ENCODE results near the gene TCF7L2. TPM values are rescaled to one million over a fixed set of nuclear protein-coding genes. Genes with fewer than 3 reads are reported as not detected.

Gene TCF7L2
- polyA plus RNA-seq, 3 donors, result 47.8 to 51.4 (median 49.2) TPM

- no peak for DNase-seq
Observed at GRCh38 chr10:113175756-113176651, 226.0 kb downstream of the TCF7L2 start.

- no peak for DNase-seq
Observed at GRCh38 chr10:113176652-113177155, 226.7 kb downstream of the TCF7L2 start.

DNA sequence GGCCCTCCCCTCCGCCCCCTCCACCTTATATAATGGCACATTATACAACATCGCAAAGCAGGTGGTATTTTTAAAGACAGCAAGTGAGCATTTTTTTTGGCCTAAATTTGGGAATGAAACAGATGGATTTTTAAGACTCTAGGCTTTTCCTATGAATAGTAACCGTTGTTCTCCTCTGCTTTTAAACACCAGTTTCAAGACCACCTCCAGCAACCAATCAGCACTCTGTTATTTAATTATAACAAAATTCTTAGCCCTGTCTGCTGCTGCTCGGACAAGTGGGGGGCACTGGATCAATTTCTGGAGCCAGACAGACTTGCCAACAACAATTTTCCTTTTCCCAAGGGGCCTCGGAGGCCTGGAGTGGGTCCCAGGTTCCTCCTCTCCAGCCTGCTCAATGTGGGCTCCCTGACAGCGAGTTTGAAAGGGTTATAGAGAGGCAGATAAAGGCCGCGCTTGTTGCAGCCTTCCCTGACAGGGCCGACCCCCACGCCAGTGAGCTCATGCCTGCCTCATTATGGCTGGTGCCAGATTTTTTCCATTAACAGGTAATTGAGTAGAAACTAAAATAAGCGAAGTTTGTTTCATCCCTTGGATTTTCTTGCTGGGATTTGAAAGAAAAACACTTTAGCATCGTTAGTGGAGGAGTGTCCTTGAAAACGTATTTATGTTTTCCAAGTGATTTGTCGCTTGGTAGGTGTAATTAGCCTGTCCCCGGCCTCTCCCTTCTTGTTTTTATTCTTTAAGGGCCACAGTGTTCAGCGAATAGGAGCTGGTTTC is 227.3 kb downstream of the TCF7L2 start:
- no peak for DNase-seq

- no peak for DNase-seq
Observed at GRCh38 chr10:113177936-113178335, 227.9 kb downstream of the TCF7L2 start.

GRCh38 chr10:113178771-113179170 is 228.7 kb downstream of the TCF7L2 start:
- DNase-seq, result no peak

DNA sequence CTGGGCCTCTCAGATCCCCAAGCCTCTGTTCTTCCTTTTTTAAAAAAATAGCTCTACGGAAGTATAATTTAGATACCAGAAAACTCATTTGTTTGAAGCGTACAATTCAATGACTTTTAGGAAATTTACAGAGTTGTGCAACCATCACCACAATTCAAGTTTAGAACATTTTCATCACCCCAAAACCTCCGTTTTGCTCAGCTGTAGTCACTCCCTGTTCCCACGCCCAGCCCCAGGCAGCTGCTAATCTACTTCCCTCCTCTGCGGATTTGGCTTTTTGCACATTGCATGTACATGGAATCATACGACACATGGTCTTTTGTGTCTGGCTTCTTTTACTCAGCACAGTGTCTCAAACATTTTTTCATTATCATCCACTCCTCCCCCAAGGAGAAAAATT is 229.2 kb downstream of the TCF7L2 start:
- no peak for DNase-seq

- DNase-seq, result no peak
Observed at GRCh38 chr10:113179966-113180365, 229.9 kb downstream of the TCF7L2 start.

DNA sequence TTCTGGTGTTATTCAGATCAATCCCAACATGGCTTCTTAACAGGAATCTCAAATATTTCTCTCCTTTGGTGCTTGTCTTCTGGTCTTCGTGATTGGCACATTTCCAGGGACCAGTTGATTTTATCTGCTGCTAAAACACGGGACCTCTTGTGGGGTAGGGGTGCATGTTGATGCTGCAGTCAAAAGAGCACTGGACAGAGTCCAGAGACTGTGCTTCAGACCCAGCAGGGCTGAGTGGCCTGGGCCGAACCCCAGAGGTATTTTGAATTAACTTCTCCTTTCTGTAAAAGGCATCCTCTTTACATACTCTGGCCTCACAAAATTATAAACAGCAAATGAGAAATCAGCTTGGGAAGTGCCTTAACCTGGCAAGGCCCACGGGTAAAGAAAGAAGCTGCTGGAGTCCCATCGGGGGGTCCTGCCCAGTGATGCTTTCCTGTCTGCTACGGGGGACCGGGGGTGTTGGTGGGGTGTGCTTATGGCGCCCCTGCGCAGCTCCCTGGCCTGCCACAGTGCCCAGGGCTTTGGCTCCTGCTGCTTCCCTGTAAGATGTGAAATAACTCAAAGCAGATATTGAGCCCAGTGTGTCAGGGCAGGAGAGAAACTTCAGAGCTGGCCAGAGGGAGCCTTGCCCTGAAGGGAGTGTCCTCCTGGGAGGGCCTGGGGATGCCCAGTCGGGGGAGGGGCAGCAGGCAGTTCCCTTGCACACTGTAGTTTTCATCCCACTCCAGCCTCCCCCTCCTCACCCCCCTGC is 230.5 kb downstream of the TCF7L2 start:
- no peak for DNase-seq

- no peak for DNase-seq
Observed at GRCh38 chr10:113182154-113182553, 232.1 kb downstream of the TCF7L2 start.

DNA sequence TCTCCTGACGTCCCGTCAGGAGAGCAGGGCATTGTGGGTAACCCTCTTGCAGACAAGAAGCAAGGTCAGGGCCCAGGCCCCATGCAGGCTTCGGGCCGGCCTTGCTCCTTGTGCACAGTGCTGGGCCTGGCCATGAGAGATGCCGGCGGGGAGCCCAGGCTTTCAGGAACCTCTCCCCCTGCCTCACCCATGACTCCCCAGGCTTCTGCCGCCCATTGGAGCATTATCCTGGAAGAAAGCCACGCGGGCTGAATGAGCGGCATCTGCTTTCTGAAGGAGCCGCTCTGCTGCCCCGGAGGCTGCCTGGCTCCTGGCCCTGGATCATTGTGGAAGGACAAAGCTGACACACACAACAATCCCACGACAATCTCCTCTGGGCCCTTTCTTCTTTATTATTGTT is 233.5 kb downstream of the TCF7L2 start:
- no peak for DNase-seq

DNA sequence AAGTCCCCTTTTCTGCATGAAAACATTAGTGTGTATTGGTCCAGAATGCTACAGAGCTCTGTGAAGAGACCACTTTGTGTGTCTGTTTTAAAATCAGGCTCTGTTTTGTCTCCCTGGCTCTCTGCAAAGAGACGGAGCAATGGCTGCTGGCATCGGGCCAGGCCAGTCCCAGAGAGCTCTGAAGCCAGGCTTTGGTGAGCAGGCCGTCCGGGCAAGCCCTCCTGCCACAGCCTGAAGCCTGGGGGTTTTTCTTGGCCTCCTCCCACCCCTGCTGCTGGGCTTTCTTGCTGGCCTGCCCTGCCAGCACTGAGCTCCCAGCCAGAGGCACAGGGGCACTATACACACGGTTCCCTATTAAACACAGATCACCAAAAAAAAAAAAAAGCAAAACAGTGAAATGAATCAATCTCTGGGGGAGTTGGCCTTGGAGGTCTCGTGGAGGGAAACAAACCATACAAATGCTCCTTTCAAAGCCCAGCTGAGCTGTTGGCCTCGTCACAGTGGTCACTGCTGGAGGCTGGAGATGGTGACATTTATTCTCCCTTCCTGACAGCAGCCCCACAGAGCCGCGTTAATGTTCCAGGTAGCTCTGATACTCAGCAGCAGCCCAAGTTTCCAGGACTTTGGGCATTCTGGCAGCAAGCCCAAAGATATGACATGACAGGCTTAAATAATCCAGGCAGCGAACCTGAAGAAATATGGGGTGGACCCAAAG is 237.2 kb downstream of the TCF7L2 start:
- no peak for DNase-seq

- DNase-seq, result no peak
Observed at GRCh38 chr10:113199459-113199858, 249.4 kb downstream of the TCF7L2 start.

- no peak for DNase-seq
Observed at GRCh38 chr10:113202011-113202410, 252.0 kb downstream of the TCF7L2 start.

DNA sequence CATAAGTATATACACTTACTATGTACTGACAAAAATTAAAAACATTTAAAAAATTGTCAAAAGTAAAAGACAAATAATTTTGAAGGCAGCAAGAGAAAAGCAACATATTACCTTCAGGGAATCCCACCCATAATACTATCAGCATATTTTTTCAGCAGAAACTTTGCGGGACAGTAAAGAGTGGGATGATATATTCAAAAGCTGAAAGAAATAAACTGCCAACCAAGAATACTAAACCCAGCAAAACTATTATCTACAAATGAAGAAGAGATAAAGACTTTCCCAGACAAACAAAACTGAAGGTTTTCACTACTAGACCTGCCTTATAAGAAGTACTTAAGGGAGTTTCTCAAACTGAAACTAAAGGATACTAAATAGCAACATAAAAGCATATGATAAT is 257.9 kb downstream of the TCF7L2 start:
- no peak for DNase-seq

- no peak for DNase-seq
Observed at GRCh38 chr10:113213035-113213434, 263.0 kb downstream of the TCF7L2 start.

DNA sequence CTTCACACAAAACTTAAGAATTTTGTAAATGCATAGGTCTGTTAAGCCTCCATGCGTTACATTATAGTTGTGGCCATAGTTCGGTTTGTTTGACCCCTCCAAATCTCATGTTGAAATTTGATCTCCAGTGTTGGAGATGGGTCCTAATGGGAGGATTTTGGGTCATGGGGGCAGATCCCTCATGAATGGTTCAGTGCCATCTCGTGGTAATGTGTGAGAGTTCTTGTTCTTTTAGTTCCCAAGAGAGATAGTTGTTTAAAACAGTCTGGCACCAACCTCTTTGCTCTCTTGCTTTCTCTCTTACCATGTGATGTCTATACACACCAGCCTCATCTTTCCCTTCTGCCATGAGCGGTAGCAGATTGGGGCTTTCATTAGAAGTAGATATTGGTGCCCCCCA is 264.3 kb downstream of the TCF7L2 start:
- DNase-seq, result no peak

DNA sequence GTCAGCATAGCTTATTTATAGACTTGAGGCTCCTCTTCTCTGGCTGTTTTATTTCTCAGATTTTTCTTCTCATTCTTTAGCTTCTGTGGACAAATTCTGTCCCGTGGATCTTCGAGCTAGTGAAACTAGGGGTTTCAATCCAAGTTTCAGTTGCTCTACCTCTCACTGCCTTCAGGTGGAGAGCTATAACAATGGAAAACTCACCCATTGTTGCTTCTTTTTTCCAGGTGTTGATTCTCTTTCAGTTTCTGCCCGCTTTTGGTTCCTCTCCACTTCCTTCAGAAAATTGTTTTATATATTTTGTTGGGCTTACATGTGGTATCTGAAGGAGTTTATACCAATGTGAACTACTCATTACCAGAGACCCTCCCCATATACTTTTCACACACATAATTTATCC is 266.1 kb downstream of the TCF7L2 start:
- DNase-seq, result no peak

Data from renal pelvis (tissue), 4 donors.